NCI-H1105 treated with DMSO at 0.1 percent for 48 hours (cell line): ENCODE results near the gene YIF1B.

Source experiments
- DNase-seq: peaks from one replicate; lab custom pipeline; 2025; lab: John Stamatoyannopoulos, UW

Gene YIF1B

GRCh38 chr19:38304866-38305429 lies 10.8 kb downstream of the YIF1B start:
- DNase-seq, result peak; percentile 62

GRCh38 chr19:38304352-38304865 lies 11.3 kb downstream of the YIF1B start:
- no peak for DNase-seq

- DNase-seq, result no peak
Observed at GRCh38 chr19:38303517-38304351, 12.0 kb downstream of the YIF1B start, which contains the start of gene C19orf33. C19orf33 (plus strand) TSS chr19:38304251; CDS start chr19:38304262, 11 bp downstream.

GRCh38 chr19:38298821-38299680 lies 16.7 kb downstream of the YIF1B start:
- DNase-seq, result no peak

GRCh38 chr19:38294090-38294489 lies 21.7 kb downstream of the YIF1B start:
- no peak for DNase-seq

- DNase-seq, result no peak
Observed at GRCh38 chr19:38293281-38293680, 22.5 kb downstream of the YIF1B start.

GRCh38 chr19:38291855-38292254 lies 23.9 kb downstream of the YIF1B start:
- no peak for DNase-seq

GRCh38 chr19:38290631-38291147 lies 25.1 kb downstream of the YIF1B start:
- DNase-seq, result no peak

- no peak for DNase-seq
Observed at GRCh38 chr19:38289955-38290354, 25.8 kb downstream of the YIF1B start.

GRCh38 chr19:38288123-38288855 lies 27.5 kb downstream of the YIF1B start:
- no peak for DNase-seq

- DNase-seq, result no peak
Observed at GRCh38 chr19:38287604-38288003, 28.1 kb downstream of the YIF1B start.

GRCh38 chr19:38285567-38285966 lies 30.2 kb downstream of the YIF1B start:
- DNase-seq, result no peak

- no peak for DNase-seq
Observed at GRCh38 chr19:38284422-38284821, 31.3 kb downstream of the YIF1B start.

GRCh38 chr19:38283271-38283670 lies 32.5 kb downstream of the YIF1B start:
- DNase-seq, result no peak

- no peak for DNase-seq
Observed at GRCh38 chr19:38281811-38282566, 33.8 kb downstream of the YIF1B start.

- no peak for DNase-seq
Observed at GRCh38 chr19:38280030-38280921, 35.5 kb downstream of the YIF1B start.

- DNase-seq, result no peak
Observed at GRCh38 chr19:38278751-38279150, 37.0 kb downstream of the YIF1B start.

GRCh38 chr19:38277969-38278680 lies 37.6 kb downstream of the YIF1B start:
- no peak for DNase-seq

- no peak for DNase-seq
Observed at GRCh38 chr19:38277549-38277948, 38.2 kb downstream of the YIF1B start.
